ENCODE results near the gene CTIF. TPM values are rescaled to one million over a fixed set of nuclear protein-coding genes. Genes with fewer than 3 reads are reported as not detected.

CTIF gene
- total RNA-seq, 1 experiment from 2014 or later = 95.8 TPM

DNA sequence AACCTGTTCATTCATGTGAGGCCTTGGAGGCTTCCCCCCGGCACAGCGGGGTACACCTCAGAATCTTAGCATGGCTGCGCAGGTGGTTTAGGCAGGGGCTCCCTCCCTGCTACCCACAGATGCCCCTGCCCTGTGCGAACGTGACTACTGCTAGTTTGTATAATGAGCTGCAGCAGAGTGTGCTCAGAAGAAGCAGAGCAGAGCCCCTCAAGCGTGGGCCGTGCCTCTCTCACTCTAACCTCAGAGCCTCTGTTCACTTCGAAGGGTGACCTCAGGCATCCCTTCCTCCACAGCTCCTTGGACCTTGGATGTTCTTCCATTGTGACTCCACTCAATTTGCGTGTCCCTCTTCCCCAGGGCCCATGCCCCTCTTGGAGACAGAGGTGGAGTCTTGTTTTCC is 161.6 kb downstream of the CTIF start:
- H3K4me3 Mint-ChIP-seq (ENCODE audit: unreplicated experiment) = no peak overlapping the region
- H3K36me3 Mint-ChIP-seq (ENCODE audit: insufficient read depth, unreplicated experiment) = no peaks in the 10 kb centered on the region
- H3K27me3 Mint-ChIP-seq (ENCODE audit: insufficient read depth, unreplicated experiment) = no peaks in the 10 kb centered on the region
- no peak for DNase-seq (ENCODE audit: unreplicated experiment)
- H3K27ac Mint-ChIP-seq (ENCODE audit: low read depth, unreplicated experiment) = no peak overlapping the region
- CTCF ChIA-PET = no interaction called here
- no peak for TF ChIP-seq CTCF (IDR thresholded peaks at IDR 0.05; ENCODE audit: unreplicated experiment)
- intact Hi-C loops (cut with micrococcal nuclease) = no loop called here
- POLR2A ChIA-PET = no interaction called here
- no peaks in the 10 kb centered on the region for H3K4me1 Mint-ChIP-seq (ENCODE audit: insufficient read depth, unreplicated experiment)
- no peaks in the 10 kb centered on the region for H3K9me3 Mint-ChIP-seq (ENCODE audit: unreplicated experiment)
- BruUV-seq (replicated peaks) = no TSS peak

DNA sequence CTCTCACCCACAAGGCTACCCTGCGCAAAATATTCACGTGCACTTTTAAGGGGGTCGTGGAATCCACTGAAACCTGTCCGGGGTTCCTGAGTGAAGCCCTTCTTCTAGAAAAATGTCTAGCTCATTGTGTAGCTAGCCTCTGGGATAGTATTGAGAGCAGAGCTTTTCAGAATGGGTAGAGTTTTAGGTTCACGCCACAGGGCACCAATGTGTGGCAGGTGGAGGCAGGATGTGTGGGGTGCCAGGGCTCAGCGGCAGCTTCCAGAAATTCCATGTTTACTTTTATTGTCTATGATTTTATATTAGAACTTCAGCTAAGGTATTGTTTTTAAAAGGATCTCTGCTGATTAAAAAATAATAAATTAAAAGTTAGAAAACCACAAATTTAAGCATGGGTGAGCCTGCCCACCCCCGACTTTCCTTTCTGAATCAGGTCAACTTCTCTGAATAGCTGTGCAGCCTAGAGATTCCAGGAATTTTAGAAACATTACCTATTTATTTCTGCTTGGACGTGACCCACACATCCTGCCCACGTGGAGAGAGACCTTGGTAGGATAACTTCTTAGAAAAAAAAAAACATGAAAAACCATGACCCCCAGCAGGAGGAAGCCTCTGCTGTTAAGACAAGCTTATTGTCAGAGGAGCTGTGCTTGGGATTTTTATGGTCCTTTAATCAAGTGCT is 163.7 kb downstream of the CTIF start:
- H3K36me3 Mint-ChIP-seq (ENCODE audit: insufficient read depth, unreplicated experiment) = no peaks in the 10 kb centered on the region
- no TSS peak for BruUV-seq (replicated peaks)
- H3K4me3 Mint-ChIP-seq (ENCODE audit: unreplicated experiment) = no peak overlapping the region
- ChIA-PET POLR2A (interaction anchor here (0.6 to 0.8 kb wide), 2 partner anchors 14 to 666 kb away, joined by 3 to 4 read pairs; no protein-coding TSS in a partner anchor), CTCF (interaction anchor here (0.6 to 1.4 kb wide), 4 partner anchors 9 to 435 kb away, joined by 3 to 6 read pairs (median 4); no protein-coding TSS in a partner anchor)
- no peaks in the 10 kb centered on the region for H3K9me3 Mint-ChIP-seq (ENCODE audit: unreplicated experiment)
- no peaks in the 10 kb centered on the region for H3K27me3 Mint-ChIP-seq (ENCODE audit: insufficient read depth, unreplicated experiment)
- DNase-seq (ENCODE audit: unreplicated experiment) = no peak
- H3K27ac Mint-ChIP-seq (ENCODE audit: low read depth, unreplicated experiment) = no peak overlapping the region
- no peaks in the 10 kb centered on the region for H3K4me1 Mint-ChIP-seq (ENCODE audit: insufficient read depth, unreplicated experiment)
- intact Hi-C loops (cut with micrococcal nuclease) = no loop called here
- TF ChIP-seq CTCF (IDR thresholded peaks at IDR 0.05; ENCODE audit: unreplicated experiment) = no peak

DNA sequence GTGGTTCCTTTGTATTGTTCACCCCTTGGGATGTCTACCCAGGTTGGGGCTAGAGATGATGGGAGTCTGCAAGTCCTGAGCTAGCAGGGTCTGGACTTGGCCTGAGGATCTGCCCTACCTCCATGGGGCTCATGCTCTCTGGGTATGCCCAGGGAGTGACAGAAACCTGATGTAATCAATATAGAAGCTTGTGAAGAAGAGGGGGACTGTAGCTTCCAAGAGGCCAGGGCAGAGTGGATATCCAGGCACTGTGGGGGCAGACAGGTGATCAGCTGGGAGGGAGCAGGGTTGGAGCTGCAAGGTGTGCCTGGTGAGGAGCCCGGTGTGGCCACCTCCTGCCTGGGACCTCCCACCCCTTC is 164.2 kb downstream of the CTIF start:
- Mint-ChIP-seq H3K27me3 (ENCODE audit: insufficient read depth, unreplicated experiment) (no peaks in the 10 kb centered on the region), H3K9me3 (ENCODE audit: unreplicated experiment) (no peaks in the 10 kb centered on the region), H3K36me3 (ENCODE audit: insufficient read depth, unreplicated experiment) (no peaks in the 10 kb centered on the region), H3K4me3 (ENCODE audit: unreplicated experiment) (no peak overlapping the region), H3K27ac (ENCODE audit: low read depth, unreplicated experiment) (no peak overlapping the region), H3K4me1 (ENCODE audit: insufficient read depth, unreplicated experiment) (no peaks in the 10 kb centered on the region)
- intact Hi-C loops (cut with micrococcal nuclease) = no loop called here
- ChIA-PET POLR2A (no interaction called here), CTCF (interaction anchor here (0.6 to 1.4 kb wide), 4 partner anchors 8 to 475 kb away, joined by 3 to 6 read pairs (median 4); no protein-coding TSS in a partner anchor)
- no TSS peak for BruUV-seq (replicated peaks)
- no peak for TF ChIP-seq CTCF (IDR thresholded peaks at IDR 0.05; ENCODE audit: unreplicated experiment)
- DNase-seq (ENCODE audit: unreplicated experiment) = no peak

- no peak for DNase-seq (ENCODE audit: unreplicated experiment)
- POLR2A ChIA-PET = no interaction called here
- Mint-ChIP-seq H3K27me3 (ENCODE audit: insufficient read depth, unreplicated experiment) (no peaks in the 10 kb centered on the region), H3K4me3 (ENCODE audit: unreplicated experiment) (no peak overlapping the region), H3K9me3 (ENCODE audit: unreplicated experiment) (no peaks in the 10 kb centered on the region), H3K27ac (ENCODE audit: low read depth, unreplicated experiment) (no peak overlapping the region), H3K4me1 (ENCODE audit: insufficient read depth, unreplicated experiment) (no peaks in the 10 kb centered on the region), H3K36me3 (ENCODE audit: insufficient read depth, unreplicated experiment) (no peaks in the 10 kb centered on the region)
- TF ChIP-seq CTCF (IDR thresholded peaks at IDR 0.05; ENCODE audit: unreplicated experiment) = no peak
- BruUV-seq (replicated peaks) = no TSS peak
- CTCF ChIA-PET = interaction anchor here (0.6 to 1.4 kb wide), 4 partner anchors 8 to 474 kb away, joined by 3 to 6 read pairs (median 4); no protein-coding TSS in a partner anchor
- intact Hi-C loops (cut with micrococcal nuclease) = no loop called here
These were observed 164.6 kb downstream of the CTIF start for GRCh38 chr18:48703418-48703817.

Data from MCF 10A (cell line).